ENCODE results near the gene MNS1. TPM values are rescaled to one million over a fixed set of nuclear protein-coding genes. Genes with fewer than 3 reads are reported as not detected.

MNS1 gene
- total RNA-seq, 4 donors from 2014 or later, result 0.93 to 2.0 (median 1.3) TPM

DNA sequence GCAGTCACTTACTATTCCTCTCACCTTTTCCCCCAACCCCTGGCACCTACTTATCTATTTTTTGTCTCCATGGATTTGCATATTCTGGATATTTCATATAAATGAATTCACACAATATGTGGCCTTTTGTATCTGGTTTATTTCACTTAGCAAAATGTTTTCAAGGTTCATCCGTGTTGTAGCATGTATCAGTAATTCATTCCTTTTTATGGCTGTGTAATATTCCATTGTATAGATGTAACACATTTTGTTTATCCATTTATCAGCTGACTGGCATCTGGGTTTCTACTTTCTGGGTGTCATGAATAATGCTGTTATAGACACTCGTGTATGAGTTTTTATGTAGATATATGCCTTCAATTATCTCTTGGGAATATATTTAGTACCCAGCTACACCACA, 5.8 kb downstream of the MNS1 start:
- ATAC-seq, result no peak
- H3K4me1 ChIP-seq, result peaks cover 0 to 1% (median 0%) of the 10 kb centered on the region in 3 donors
- TF ChIP-seq, protein P1, sequence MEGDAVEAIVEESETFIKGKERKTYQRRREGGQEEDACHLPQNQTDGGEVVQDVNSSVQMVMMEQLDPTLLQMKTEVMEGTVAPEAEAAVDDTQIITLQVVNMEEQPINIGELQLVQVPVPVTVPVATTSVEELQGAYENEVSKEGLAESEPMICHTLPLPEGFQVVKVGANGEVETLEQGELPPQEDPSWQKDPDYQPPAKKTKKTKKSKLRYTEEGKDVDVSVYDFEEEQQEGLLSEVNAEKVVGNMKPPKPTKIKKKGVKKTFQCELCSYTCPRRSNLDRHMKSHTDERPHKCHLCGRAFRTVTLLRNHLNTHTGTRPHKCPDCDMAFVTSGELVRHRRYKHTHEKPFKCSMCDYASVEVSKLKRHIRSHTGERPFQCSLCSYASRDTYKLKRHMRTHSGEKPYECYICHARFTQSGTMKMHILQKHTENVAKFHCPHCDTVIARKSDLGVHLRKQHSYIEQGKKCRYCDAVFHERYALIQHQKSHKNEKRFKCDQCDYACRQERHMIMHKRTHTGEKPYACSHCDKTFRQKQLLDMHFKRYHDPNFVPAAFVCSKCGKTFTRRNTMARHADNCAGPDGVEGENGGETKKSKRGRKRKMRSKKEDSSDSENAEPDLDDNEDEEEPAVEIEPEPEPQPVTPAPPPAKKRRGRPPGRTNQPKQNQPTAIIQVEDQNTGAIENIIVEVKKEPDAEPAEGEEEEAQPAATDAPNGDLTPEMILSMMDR (IDR thresholded peaks at IDR 0.05), result no peak
- TF ChIP-seq POLR2A (IDR thresholded peaks at IDR 0.05), result no peak
- TF ChIP-seq EP300 (IDR thresholded peaks at IDR 0.05), result no peak
- no peak for TF ChIP-seq POLR2AphosphoS5 (IDR thresholded peaks at IDR 0.05)
- no peak overlapping the region for H3K4me3 ChIP-seq
- H3K27me3 ChIP-seq, result no peaks in the 10 kb centered on the region
- 80 to 83% methylated on average over 2 of the region's 2 CpGs for WGBS, 2 donors (ENCODE audit: low coverage in 1 of 2)
- H3K27ac ChIP-seq, result no peak overlapping the region
- no peaks in the 10 kb centered on the region for H3K9me3 ChIP-seq
- no peaks in the 10 kb centered on the region for H3K36me3 ChIP-seq

DNA sequence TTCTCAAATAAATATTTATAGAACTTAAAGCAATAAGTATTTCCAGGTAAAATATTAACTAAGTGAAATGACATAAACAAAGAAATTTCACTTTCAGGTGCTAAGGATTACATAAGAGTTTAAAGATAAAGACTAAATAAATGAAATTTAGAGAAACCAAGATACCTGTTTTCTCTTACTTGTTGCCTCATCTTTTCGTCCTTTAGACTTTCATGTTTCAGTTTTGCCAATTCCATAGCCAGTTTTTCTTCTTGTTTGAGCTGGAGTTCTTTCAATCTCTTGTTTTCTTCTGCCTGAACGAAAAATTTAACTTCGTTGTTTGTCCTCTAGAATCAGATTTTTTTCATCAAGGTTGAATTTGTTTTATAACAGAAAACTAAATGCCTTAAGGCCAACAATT, 8.7 kb downstream of the MNS1 start:
- Histone ChIP-seq H3K9me3 (no peaks in the 10 kb centered on the region), H3K4me3 (no peak overlapping the region), H3K4me1 (no peaks in the 10 kb centered on the region), H3K36me3 (no peaks in the 10 kb centered on the region), H3K27ac (no peak overlapping the region), H3K27me3 (no peaks in the 10 kb centered on the region)
- no peak for ATAC-seq
- TF ChIP-seq POLR2AphosphoS5 (IDR thresholded peaks at IDR 0.05) (no peak), POLR2A (IDR thresholded peaks at IDR 0.05) (no peak), EP300 (IDR thresholded peaks at IDR 0.05) (no peak)
- TF ChIP-seq, protein P1 (IDR thresholded peaks at IDR 0.05), result no peak
- 77 to 81% methylated on average over 3 of the region's 3 CpGs for WGBS, 2 donors (ENCODE audit: low coverage in 1 of 2)

DNA sequence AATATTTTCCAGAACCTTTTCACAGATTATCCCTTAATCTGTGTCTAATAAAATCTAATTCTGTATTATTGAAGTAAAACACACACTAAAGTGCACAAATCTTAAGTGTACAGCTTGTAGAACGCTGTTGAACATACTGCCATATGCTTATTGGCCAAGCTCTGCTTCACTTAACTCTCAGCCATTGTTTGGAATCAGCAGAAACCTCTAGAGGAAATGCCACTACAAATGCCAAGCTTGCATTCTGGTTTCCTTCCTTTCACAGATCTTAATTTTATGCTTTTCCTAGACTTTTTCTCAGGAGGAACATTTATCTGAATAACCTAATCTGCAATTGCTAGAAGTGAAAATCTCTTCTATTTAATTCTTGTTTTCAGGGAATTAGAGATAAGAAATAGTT, 10.1 kb downstream of the MNS1 start:
- no peaks in the 10 kb centered on the region for H3K9me3 ChIP-seq
- no peaks in the 10 kb centered on the region for H3K36me3 ChIP-seq
- ATAC-seq, result no peak
- H3K27me3 ChIP-seq, result no peaks in the 10 kb centered on the region
- TF ChIP-seq, protein P1 (IDR thresholded peaks at IDR 0.05), result no peak
- TF ChIP-seq EP300 (IDR thresholded peaks at IDR 0.05) (no peak), POLR2AphosphoS5 (IDR thresholded peaks at IDR 0.05) (no peak), POLR2A (IDR thresholded peaks at IDR 0.05) (no peak)
- 76 to 100% methylated on average over 1 of the region's 1 CpG for WGBS, 2 donors (ENCODE audit: low coverage in 1 of 2)
- no peak overlapping the region for H3K4me3 ChIP-seq
- no peaks in the 10 kb centered on the region for H3K4me1 ChIP-seq
- H3K27ac ChIP-seq, result no peak overlapping the region

DNA sequence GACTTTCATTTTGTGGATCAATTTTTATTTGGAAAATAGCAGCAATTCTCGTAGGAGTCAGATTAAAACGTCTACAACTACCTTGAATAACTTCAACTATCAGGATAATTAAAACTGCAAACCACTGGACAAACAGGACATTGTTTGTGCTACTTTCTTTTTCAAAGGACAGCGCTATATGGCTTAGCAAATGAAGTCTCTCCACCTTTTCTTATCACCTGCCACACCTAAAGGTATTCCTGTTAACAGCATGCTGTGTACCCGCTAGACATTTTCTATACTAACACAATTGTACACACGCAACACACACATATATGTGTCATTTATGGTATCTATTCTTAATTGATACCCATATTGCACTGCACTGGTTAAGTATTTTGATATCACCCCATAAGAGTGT, 19.2 kb downstream of the MNS1 start:
- peaks cover 0 to 10% of the 10 kb centered on the region in 2 donors for H3K36me3 ChIP-seq
- no peak overlapping the region for H3K4me3 ChIP-seq
- 92% methylated on average over 5 of the region's 5 CpGs for WGBS, 2 donors (ENCODE audit: low coverage in 1 of 2)
- no peaks in the 10 kb centered on the region for H3K9me3 ChIP-seq
- no peak for ATAC-seq
- no peaks in the 10 kb centered on the region for H3K4me1 ChIP-seq
- TF ChIP-seq, protein P1 (IDR thresholded peaks at IDR 0.05), result no peak
- no peak for TF ChIP-seq EP300 (IDR thresholded peaks at IDR 0.05)
- no peak for TF ChIP-seq POLR2AphosphoS5 (IDR thresholded peaks at IDR 0.05)
- TF ChIP-seq POLR2A (IDR thresholded peaks at IDR 0.05), result no peak
- no peaks in the 10 kb centered on the region for H3K27me3 ChIP-seq
- no peak overlapping the region for H3K27ac ChIP-seq

DNA sequence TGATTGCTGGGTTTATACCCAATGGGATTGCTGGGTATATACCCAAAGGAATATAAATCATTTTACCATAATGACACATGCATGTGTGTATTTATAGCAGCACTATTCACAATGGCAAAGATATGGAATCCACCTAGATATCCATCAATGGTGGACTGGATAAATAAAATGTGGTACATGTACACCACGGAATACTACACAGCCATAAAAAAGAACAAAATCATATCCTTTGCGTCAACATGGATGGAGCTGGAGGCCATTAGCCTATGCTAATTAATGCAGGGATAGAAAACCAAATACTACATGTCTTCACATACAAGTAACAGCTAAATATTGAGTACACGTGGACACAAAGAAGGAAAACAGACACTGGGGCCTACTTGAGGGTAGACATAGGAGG, 22.6 kb downstream of the MNS1 start:
- H3K27me3 ChIP-seq, result no peaks in the 10 kb centered on the region

More for the DNA sequence above, 22.6 kb downstream of the MNS1 start:
- H3K4me3 ChIP-seq, result no peak overlapping the region
- H3K36me3 ChIP-seq, result peaks cover 0 to 10% of the 10 kb centered on the region in 2 donors
- no peaks in the 10 kb centered on the region for H3K4me1 ChIP-seq
- no peak overlapping the region for H3K27ac ChIP-seq
- 96 to 98% methylated on average over 3 of the region's 3 CpGs for WGBS, 2 donors (ENCODE audit: low coverage in 1 of 2)
- TF ChIP-seq POLR2A (IDR thresholded peaks at IDR 0.05), result no peak
- TF ChIP-seq, protein P1 (IDR thresholded peaks at IDR 0.05), result no peak
- no peak for TF ChIP-seq POLR2AphosphoS5 (IDR thresholded peaks at IDR 0.05)
- no peak for TF ChIP-seq EP300 (IDR thresholded peaks at IDR 0.05)
- no peak for ATAC-seq
- H3K9me3 ChIP-seq, result no peaks in the 10 kb centered on the region

Data from gastroesophageal sphincter (tissue), 4 donors.